GM04504 (cell line): Measurements from ENCODE around the gene PDE2A.

Experiments used
- DNase-seq: peaks from one replicate; pipeline ENCODE4 v3.0.0-alpha.2; 2012; ENCODE audit warnings: low read depth

PDE2A gene

DNA sequence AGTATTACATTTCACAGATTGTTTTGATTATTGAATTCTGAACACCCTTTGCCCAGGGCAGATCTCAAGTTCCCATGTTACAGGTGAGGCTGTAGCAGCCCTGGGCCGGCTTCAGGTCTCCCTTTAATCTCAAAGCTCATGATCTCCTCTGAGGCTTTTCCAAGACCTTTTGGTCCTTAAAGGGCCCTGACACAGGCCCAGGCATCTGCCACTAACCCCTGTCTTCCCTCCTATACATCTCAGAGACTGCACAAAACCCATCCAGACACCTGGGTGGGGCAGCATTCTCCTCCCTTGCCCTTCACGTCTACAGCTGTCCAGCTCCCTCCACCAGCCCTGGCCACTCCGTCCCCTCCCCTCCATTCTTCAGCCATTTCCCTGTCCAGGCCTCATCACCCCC lies 37.8 kb downstream of the PDE2A start:
- DNase-seq = no peak

- no peak for DNase-seq
Measured at GRCh38 chr11:72635933-72636332, 38.3 kb downstream of the PDE2A start.

DNA sequence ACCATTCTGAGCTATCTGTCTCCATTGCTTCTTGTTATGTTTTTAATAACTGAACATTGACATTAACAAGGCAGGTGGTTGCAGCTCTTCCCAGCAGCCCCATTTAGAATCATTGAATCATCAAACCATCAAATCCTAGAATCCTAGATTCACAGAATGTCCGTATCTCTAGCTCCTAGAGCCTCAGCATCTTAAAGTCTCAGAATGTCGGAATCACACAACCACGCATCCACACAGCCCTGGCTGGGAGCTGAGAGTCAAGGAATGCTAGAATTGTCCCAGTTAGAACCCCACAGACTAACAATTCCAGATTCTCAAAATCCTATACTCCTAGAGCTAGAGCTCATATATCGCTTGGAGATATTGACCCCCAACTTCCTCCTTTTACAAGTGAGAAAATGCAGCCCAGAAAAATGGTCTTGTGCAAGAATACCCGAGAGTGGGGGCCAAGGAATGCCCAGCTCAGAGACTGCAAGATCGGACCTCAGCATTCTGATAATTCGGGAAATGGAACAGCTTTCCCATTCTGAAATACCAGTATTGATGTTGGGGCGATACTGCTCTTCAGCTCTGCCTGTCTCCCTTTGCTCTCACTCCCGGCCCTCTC lies 38.8 kb downstream of the PDE2A start:
- DNase-seq = no peak

- DNase-seq = no peak
Measured at GRCh38 chr11:72634472-72635095, 39.6 kb downstream of the PDE2A start.

- DNase-seq = no peak
Measured at GRCh38 chr11:72634016-72634415, 40.2 kb downstream of the PDE2A start.

- no peak for DNase-seq
Measured at GRCh38 chr11:72633068-72633467, 41.2 kb downstream of the PDE2A start.

GRCh38 chr11:72631806-72632731 lies 42.2 kb downstream of the PDE2A start:
- no peak for DNase-seq

GRCh38 chr11:72630104-72630852 lies 43.9 kb downstream of the PDE2A start:
- DNase-seq = no peak

DNA sequence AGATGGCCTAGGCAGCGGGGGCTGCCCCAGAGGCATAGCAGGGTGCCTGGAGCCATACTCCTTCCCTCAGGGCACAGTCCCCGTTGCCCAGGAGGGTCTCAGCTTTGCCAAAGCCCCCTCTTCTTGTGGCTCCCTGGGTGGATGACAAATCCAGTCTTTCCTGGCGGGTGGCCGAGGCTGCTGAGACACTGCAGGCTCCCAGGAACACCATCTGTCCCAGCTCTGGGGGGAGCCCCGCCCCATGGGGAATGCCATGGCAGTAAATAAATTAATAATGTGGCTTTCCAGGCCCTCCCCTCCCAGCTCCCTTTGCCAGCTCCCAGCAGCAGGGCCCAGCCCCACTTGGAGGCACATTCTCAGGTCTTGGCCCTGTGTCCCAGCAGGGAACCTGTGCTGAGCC lies 45.0 kb downstream of the PDE2A start:
- no peak for DNase-seq

DNA sequence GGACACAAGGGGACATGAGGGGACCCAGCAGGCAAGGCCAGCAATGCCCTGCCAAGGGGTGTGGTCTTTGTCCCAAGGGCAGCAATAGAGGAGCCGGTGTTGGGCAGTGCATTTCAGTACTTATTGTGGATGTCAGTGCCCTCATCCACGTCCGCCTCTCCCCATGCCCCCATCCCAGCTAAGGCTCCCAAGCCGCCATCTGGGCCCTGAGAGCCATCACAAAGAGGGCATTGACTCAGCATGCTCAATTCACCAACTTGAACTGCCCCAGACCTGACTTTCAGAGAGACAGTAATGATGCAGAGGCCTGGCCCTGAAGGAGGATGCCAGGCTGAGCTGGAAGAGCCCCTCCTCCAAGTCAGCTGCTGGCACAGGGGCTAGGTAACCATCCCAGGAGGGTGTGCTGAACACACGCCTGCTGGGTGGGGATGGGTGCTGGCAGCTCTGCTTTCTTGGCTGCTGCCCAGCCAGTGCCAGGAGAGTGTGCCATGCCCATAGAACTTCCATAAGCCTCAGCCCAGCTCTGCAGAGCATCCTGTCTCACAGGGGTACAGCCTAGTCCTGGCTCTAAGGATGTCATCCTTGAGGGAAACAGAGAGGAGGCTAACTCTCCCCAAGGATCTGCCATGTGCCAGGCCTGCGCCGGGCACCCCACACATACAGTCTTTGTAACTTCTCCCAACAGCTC lies 46.5 kb downstream of the PDE2A start:
- no peak for DNase-seq

GRCh38 chr11:72626414-72626936 lies 47.7 kb downstream of the PDE2A start:
- no peak for DNase-seq

DNA sequence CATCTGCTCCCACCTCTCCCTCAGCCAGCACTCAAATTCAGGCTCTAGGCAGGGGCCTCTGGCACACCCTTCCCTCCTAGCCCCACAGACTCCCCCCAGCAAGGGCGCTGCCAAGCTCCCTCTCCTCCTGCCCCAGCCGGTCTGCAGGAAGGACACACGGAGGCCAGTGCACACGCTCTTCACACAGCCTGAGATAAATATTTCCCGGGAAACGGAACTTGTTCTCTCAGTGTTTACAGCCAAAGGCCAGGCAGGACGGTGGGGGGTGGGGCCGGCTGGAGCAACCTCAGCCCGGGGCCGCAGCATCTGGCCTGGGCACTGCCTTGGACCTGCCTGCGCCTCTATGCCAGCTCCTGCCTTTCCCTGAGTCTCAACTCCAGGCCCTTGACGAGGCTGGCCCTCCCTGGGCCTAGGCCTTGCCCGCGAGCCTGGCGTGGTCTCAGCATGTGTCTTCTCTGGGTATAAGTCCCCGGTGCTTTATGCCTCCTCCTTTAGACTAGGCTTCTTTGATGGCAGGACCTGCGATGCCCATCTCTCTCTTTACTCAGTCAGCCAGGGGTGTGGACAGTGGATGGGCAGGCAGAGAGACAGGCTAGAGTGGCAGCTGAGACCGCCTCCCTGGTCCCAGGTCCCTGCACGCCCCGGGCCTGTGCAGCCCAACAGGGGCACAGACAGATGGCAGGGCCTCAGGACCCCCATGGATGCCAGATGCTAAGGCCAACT lies 48.4 kb downstream of the PDE2A start:
- no peak for DNase-seq

DNA sequence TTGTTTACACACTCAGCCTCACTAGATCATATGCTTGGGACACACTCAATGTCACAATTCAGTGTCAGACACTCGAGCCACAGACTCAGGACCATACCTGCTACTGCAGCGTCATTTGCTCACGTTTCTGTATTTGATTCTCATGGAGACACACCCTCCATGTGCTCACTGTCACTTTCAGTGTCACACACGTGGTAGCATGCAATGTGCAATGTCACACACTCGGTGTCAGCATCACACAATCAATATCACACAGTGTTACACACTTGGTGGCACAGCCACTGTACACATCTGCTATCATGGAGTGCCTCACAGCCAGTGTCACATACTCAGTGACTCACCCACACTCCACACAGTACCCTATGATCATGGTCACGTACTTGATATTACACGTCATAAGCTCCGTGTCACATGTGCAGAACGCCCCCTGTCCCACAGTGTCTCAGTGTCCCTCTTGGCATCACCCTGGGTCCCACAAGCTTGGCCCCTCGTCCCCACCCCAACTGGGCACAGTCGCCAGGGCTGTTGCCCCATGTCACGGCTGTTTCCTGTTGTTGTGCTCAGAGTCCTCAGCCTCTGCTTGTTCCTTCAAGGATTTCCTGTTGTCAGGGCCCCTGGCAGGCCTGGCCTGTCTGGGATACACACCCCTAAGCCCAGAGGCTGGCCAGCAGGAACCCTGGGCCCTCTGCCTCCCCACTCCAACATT lies 49.6 kb downstream of the PDE2A start:
- DNase-seq = no peak

GRCh38 chr11:72623052-72623451 lies 51.2 kb downstream of the PDE2A start:
- no peak for DNase-seq

DNA sequence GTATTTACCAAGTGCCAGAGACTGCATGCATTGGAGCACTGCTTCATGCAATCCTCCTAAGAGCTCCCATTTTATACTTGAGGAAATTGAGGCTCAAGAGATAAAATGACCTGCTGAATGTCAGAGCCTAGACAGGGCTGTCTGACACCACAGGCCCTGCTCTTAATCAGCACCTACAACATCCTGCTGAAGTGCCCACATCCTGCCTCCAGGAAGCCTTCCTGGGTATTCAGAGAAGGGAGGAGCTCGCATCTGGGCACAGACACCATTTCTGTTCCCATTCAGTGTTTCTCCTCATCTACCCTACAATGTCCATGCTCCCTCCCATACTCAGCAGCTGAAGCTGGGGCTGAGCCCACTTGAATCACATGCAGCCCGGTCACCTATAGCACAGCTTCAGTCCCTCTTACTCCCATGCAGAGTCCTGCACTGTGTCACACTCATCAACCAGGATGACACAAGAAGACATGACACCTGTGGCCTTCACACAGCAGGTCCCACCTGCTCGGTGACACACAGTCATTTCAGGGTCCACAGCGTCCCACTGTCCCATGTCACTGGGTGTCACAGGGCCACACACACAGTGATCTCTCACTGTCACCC lies 53.1 kb downstream of the PDE2A start:
- DNase-seq = no peak

- DNase-seq = no peak
Measured at GRCh38 chr11:72618803-72619202, 55.4 kb downstream of the PDE2A start.

- no peak for DNase-seq
Measured at GRCh38 chr11:72617080-72617762, 57.0 kb downstream of the PDE2A start.

GRCh38 chr11:72616655-72617054 lies 57.6 kb downstream of the PDE2A start:
- DNase-seq = no peak

GRCh38 chr11:72615329-72615728 lies 58.9 kb downstream of the PDE2A start:
- DNase-seq = no peak
